ENCODE data around the gene AFP. TPM values are rescaled to one million over a fixed set of nuclear protein-coding genes. Genes with fewer than 3 reads are reported as not detected.

The AFP gene
- total and polyA plus RNA-seq, 2 of the 13 experiments (the other 11 are each of a cell fraction or from before 2014, with no cell fraction given): 9,434 to 13,105 TPM

- peak overlapping the region; percentile 98 for H3K27ac ChIP-seq (ENCODE audit: extremely low read length, insufficient read depth, low read length)
- DNase-seq (ENCODE audit: low spot score): no peak
- CTCF ChIA-PET (ENCODE audit: low intra/inter-chr PET ratio, low total read pairs): no interaction called here
- H3K79me2 ChIP-seq (ENCODE audit: insufficient read depth, low read length): peaks cover 79% of the 10 kb centered on the region
- FAIRE-seq: no peak
- in situ Hi-C loops (cut with HindIII; ENCODE audit: extremely low pct_ligation_motif_present, low pct_unique_long_range_greater_than_20kb) (no loop called here), intact Hi-C loops (cut with micrococcal nuclease; ENCODE audit: unreplicated experiment) (loop anchor here (10.0 kb wide), 1 partner anchor 183 kb away; the partner anchor contains the start of gene ANKRD17)
- peak overlapping the region; percentile 82 for H3K4me2 ChIP-seq (ENCODE audit: low read depth, low read length)
- no peak overlapping the region for H2AFZ ChIP-seq (ENCODE audit: low read length)
- H3K27me3 ChIP-seq (ENCODE audit: control insufficient read depth in 1 of 2, insufficient read depth in 2 of 2, low read length in 2 of 2): no peaks in the 10 kb centered on the region
- peaks cover 3% of the 10 kb centered on the region; the same call in 1 of the 2 replicates for H4K20me1 ChIP-seq (ENCODE audit: insufficient read depth, low read length)
- peak overlapping the region; percentile 68 to 80 (median 70) for H3K4me3 ChIP-seq (replicated peaks in 1 of 3; ENCODE audit: insufficient read depth in 1 of 3, low read depth in 2 of 3, low read length in 3 of 3)
- no TSS peak for BruUV-seq (replicated peaks)
- H3K36me3 ChIP-seq (replicated peaks in 1 of 2; ENCODE audit: control insufficient read depth in 1 of 2, insufficient read depth in 2 of 2, low read length in 2 of 2): peaks cover 6 to 18% of the 10 kb centered on the region in 2 experiments
- H3K9ac ChIP-seq (ENCODE audit: insufficient read depth, low read depth, low read length): peak overlapping the region; percentile 75
- TF ChIP-seq NFIC (IDR thresholded peaks at IDR 0.05; ENCODE audit: low read length): peak; percentile 5; the same call in 1 of the 2 replicates
- peak; percentile 23; the same call in 1 of the 2 replicates for TF ChIP-seq SAP130 (CRISPR knock-in tag; IDR thresholded peaks at IDR 0.05; ENCODE audit: low read depth)
- TF ChIP-seq ZBTB21 (CRISPR knock-in tag; IDR thresholded peaks at IDR 0.05): no peak
- TF ChIP-seq ZNF75D (CRISPR knock-in tag; IDR thresholded peaks at IDR 0.05; ENCODE audit: borderline replicate concordance): no peak
- TF ChIP-seq AFF4 (CRISPR knock-in tag; IDR thresholded peaks at IDR 0.05): peak; percentile 87; the same call in 1 of the 2 replicates
- no peak for TF ChIP-seq ARNT (IDR thresholded peaks at IDR 0.05)
- TF ChIP-seq, protein P1, sequence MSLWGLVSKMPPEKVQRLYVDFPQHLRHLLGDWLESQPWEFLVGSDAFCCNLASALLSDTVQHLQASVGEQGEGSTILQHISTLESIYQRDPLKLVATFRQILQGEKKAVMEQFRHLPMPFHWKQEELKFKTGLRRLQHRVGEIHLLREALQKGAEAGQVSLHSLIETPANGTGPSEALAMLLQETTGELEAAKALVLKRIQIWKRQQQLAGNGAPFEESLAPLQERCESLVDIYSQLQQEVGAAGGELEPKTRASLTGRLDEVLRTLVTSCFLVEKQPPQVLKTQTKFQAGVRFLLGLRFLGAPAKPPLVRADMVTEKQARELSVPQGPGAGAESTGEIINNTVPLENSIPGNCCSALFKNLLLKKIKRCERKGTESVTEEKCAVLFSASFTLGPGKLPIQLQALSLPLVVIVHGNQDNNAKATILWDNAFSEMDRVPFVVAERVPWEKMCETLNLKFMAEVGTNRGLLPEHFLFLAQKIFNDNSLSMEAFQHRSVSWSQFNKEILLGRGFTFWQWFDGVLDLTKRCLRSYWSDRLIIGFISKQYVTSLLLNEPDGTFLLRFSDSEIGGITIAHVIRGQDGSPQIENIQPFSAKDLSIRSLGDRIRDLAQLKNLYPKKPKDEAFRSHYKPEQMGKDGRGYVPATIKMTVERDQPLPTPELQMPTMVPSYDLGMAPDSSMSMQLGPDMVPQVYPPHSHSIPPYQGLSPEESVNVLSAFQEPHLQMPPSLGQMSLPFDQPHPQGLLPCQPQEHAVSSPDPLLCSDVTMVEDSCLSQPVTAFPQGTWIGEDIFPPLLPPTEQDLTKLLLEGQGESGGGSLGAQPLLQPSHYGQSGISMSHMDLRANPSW (CRISPR knock-in tag; IDR thresholded peaks at IDR 0.05; ENCODE audit: borderline replicate concordance): 0 out of 2 replicates have a peak, but pooled peaks have one; percentile 40
- TF ChIP-seq SNAPC5 (CRISPR knock-in tag; IDR thresholded peaks at IDR 0.05; ENCODE audit: borderline replicate concordance): no peak
- no peak for TF ChIP-seq ZBTB43 (CRISPR knock-in tag; conservative IDR thresholded peaks at IDR 0.05)
- 0 out of 2 replicates have a peak, but pooled peaks have one; percentile 16 for TF ChIP-seq ARID2 (CRISPR knock-in tag; IDR thresholded peaks at IDR 0.05; ENCODE audit: borderline replicate concordance)
- TF ChIP-seq POLR2AphosphoS5 (IDR thresholded peaks at IDR 0.05; ENCODE audit: low read depth, low read length): peak; percentile 2; the same call in 1 of the 2 replicates
- no peak for TF ChIP-seq ZSCAN31 (CRISPR knock-in tag; IDR thresholded peaks at IDR 0.05; ENCODE audit: low read depth)
- TF ChIP-seq ZNF17 (CRISPR knock-in tag; IDR thresholded peaks at IDR 0.05): no peak
- TF ChIP-seq POLR2A (IDR thresholded peaks at IDR 0.05; ENCODE audit: insufficient read depth in 1 of 2, low read depth in 2 of 2, low read length in 2 of 2): peak in 1 of 2 experiments; percentile 64; a peak in 1 of 4 replicates
- TF ChIP-seq ZNF101 (CRISPR knock-in tag; IDR thresholded peaks at IDR 0.05; ENCODE audit: borderline replicate concordance, low read depth): no peak
- TF ChIP-seq PHF8 (CRISPR knock-in tag; IDR thresholded peaks at IDR 0.05): peak; percentile 1; the same call in 1 of the 2 replicates
- no peaks in the 10 kb centered on the region for H3K9me3 ChIP-seq (ENCODE audit: low read length)
- POLR2A ChIA-PET: interaction anchor here (1.1 to 1.4 kb wide), 4 partner anchors 11 to 33 kb away, joined by 3 to 4 read pairs (median 3); partner anchors contain the start of gene ALB
- H3K4me1 ChIP-seq (ENCODE audit: insufficient read depth, low read length): peaks cover 72% of the 10 kb centered on the region
- no peak for ATAC-seq
Measured at GRCh38 chr4:73437558-73437956, 1.5 kb downstream of the AFP start.
